SK-N-SH (cell line): ENCODE results near the gene NDUFA6.

Experiments used
- CHD2 ChIP-seq: fragments of 150-350 bp; IDR thresholded peaks from 2 replicates; pipeline ENCODE4 v1.6.1; 2018; ENCODE audit warnings: low read length; ENCODE audit not compliant: partially characterized antibody
- CTCF ChIP-seq: fragments of 200-600 bp; sonication (generic); IDR thresholded peaks from 2 replicates; pipeline ENCODE4 v1.6.1; 2017; ENCODE audit warnings: antibody characterized with exemption, mild to moderate bottlenecking, moderate library complexity
- TF ChIP-seq, protein P1 (sequence below): IDR thresholded peaks from 2 replicates; pipeline ENCODE4 v1.4.0; 2012; ENCODE audit warnings: low read depth, borderline replicate concordance

GRCh38 chr22:42066126-42066761 is 24.3 kb downstream of the NDUFA6 start:
- TF ChIP-seq CTCF (no peak), CHD2 (no peak)
- TF ChIP-seq, protein P1, sequence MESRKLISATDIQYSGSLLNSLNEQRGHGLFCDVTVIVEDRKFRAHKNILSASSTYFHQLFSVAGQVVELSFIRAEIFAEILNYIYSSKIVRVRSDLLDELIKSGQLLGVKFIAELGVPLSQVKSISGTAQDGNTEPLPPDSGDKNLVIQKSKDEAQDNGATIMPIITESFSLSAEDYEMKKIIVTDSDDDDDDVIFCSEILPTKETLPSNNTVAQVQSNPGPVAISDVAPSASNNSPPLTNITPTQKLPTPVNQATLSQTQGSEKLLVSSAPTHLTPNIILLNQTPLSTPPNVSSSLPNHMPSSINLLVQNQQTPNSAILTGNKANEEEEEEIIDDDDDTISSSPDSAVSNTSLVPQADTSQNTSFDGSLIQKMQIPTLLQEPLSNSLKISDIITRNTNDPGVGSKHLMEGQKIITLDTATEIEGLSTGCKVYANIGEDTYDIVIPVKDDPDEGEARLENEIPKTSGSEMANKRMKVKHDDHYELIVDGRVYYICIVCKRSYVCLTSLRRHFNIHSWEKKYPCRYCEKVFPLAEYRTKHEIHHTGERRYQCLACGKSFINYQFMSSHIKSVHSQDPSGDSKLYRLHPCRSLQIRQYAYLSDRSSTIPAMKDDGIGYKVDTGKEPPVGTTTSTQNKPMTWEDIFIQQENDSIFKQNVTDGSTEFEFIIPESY, result no peak
